Stimulated activated naive CD8-positive, alpha-beta T cell treated with anti-CD3 and anti-CD28 coated beads, Interleukin-15, amount 100 ng/mL, for 72 hours (primary cell): ENCODE results near the gene PKD2L1.
A peak's percentile ranks its signal among the peaks of the same experiment; 100 is the strongest.
"Not testable (repeated sequence)": the region's sequence is repeated elsewhere in the genome, so short reads cannot be mapped to it uniquely, and the experiment has no call there.

Source experiments
- ATAC-seq: fragments of 150-1000 bp; cut with Tn5 transposase; 2 replicates; pipeline ENCODE4 v1.10.0; 2021; ENCODE audit warnings: mild to moderate bottlenecking, moderate library complexity
- DNase-seq, 2 donors: peaks; one replicate each; pipeline ENCODE4 v3.0.0; 2021 to 2022
- H3K27ac Mint-ChIP-seq, 2 donors: one replicate each; pipeline ENCODE4 v1.8.0; 2022; ENCODE audit warnings: mild to moderate bottlenecking in 2 of 2, mixed read lengths in 2 of 2, moderate library complexity in 2 of 2
- H3K27me3 Mint-ChIP-seq: one replicate; pipeline ENCODE4 v1.8.0; 2022; ENCODE audit warnings: mixed read lengths
- H3K4me1 Mint-ChIP-seq: one replicate; pipeline ENCODE4 v1.8.0; 2022; ENCODE audit warnings: mild to moderate bottlenecking, mixed read lengths
- H3K4me3 Mint-ChIP-seq, 2 donors: one replicate each; pipeline ENCODE4 v1.8.0; 2022; ENCODE audit warnings: mild to moderate bottlenecking in 2 of 2, mixed read lengths in 2 of 2, moderate library complexity in 1 of 2
- H3K9me3 Mint-ChIP-seq, 2 donors: one replicate each; pipeline ENCODE4 v1.8.0; 2022; ENCODE audit warnings: mixed read lengths in 2 of 2

Gene PKD2L1

DNA sequence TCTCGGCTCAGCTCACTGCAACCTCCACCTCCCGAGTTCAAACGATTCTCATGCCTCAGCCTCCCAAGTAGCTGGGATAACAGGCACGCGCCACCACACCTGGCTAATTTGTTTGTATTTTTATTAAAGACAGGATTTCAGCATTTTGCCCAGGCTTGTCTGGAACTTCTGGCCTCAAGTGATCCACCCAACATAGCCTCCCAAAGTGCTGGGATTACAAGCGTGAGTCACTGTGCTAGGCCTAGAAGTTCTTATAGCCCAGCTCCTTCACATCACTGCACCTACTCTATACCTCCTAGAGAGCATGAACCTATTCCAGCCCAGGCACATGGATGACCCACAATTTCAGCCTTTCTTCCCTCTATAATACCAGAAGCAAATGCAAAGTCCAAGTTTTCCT lies 42.3 kb downstream of the PKD2L1 start:
- H3K27me3 Mint-ChIP-seq: no peaks in the 10 kb centered on the region
- H3K4me3 Mint-ChIP-seq: peak overlapping the region; percentile 21 to 35
- H3K9me3 Mint-ChIP-seq: no peaks in the 10 kb centered on the region
- H3K27ac Mint-ChIP-seq: peak overlapping the region in 1 of 2 donors; percentile 51
- DNase-seq (no peak), ATAC-seq (no peak)
- peaks cover 25% of the 10 kb centered on the region for H3K4me1 Mint-ChIP-seq

DNA sequence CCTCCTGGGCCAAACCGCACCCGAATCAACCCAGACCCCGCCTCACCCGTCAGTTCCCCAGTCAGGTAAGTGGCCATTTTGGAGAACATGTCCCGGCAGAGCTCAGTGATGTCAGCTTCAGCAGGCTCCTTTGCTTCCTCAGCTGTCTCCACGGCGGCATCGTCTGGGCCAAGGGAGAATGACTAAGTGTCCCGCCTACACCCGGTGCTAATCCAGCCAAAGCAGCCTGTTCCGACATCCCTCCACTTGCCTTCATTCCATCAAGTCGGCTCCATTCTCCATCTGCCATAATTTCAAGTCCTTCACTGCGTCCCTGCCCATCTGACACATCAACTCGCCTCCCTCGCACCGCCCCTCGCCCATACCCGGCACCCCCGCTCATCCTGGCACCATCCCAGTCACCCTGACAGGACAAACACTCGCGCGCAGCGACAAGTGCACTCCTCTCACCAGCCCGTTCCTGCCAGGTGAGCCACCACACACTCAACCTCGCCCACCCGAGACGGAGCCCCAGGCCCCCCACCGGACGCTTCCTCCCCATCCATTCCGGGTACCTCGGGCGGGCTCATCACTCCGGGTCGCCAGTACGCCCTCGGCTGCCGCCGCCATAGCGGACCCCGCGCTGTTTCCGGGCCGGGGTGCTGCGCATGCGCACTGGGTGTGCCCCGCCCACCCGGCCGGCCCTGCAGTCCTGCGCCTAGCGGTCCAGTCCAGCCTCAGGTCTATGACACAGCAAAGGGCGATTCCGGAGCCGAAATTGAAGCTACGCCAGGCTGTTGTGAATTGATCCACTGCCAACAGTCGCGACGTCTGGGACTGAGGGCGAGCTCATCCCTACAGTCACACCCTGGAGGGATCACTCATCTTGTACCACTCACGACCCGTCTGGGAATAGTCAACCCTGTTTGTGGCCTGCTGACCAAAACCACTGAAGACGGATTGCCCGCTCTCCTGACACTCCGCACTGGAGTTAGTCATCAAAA lies 43.7 kb downstream of the PKD2L1 start, which contains the start of gene BLOC1S2:
Gene BLOC1S2, minus strand, starts transcription at position 630 of the 983 bp plus-strand sequence. Its CDS starts 21 bp downstream, at position 609.
- H3K4me1 Mint-ChIP-seq: peaks cover 25% of the 10 kb centered on the region
- peak; percentile 91 to 94 for DNase-seq
- peak within 1 kb of the TSS; percentile 94 to 96 for H3K4me3 Mint-ChIP-seq
- ATAC-seq: peak; percentile 93
- no peaks in the 10 kb centered on the region for H3K27me3 Mint-ChIP-seq
- peak within 1 kb of the TSS; percentile 97 to 99 for H3K27ac Mint-ChIP-seq
- no peaks in the 10 kb centered on the region for H3K9me3 Mint-ChIP-seq

DNA sequence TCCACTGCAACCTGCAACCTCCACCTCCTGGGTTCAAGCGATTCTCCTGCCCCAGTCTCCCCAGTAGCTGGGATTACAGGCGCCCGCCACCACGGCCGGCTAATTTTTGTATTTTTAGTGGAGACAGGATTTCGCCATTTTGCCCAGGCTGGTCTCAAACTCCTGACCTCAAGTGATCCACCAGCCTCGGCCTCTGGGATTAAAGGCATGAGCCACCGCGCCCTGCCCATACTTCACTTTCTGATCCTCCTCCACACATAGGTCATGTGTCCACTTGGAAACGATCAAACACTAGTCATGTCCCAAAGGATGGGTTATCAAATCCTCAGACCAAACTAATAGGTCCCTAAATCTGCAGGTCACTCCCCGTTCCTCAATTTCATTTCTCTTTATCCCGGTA lies 44.7 kb downstream of the PKD2L1 start:
- Mint-ChIP-seq H3K27ac (peak overlapping the region; percentile 97 to 99), H3K4me3 (peak overlapping the region; percentile 94 to 96), H3K4me1 (peaks cover 25% of the 10 kb centered on the region)
- H3K27me3 Mint-ChIP-seq, H3K9me3 Mint-ChIP-seq, ATAC-seq, DNase-seq: not testable (repeated sequence)

DNA sequence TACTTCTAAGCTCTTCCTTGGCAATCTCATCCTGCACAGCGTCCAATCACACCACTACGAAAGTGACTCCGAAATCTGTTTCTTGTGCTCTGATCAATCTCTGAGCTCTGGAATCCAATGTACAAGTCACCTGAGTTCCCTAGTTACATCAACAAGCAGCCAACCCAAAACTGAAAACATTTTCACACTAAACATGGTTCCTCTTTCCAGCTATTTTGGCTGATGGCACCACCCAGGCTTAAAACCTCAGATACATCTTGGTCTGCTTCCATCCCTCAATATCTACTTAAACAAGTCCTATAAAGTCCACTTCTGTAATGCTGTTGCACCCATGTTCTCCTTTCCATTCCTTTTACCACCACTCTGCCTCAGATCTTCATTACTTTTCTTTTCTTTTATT lies 47.1 kb downstream of the PKD2L1 start:
- Mint-ChIP-seq H3K4me3 (no peak overlapping the region), H3K4me1 (peaks cover 25% of the 10 kb centered on the region), H3K27me3 (no peaks in the 10 kb centered on the region), H3K27ac (no peak overlapping the region), H3K9me3 (no peaks in the 10 kb centered on the region)
- DNase-seq (no peak), ATAC-seq (no peak)

DNA sequence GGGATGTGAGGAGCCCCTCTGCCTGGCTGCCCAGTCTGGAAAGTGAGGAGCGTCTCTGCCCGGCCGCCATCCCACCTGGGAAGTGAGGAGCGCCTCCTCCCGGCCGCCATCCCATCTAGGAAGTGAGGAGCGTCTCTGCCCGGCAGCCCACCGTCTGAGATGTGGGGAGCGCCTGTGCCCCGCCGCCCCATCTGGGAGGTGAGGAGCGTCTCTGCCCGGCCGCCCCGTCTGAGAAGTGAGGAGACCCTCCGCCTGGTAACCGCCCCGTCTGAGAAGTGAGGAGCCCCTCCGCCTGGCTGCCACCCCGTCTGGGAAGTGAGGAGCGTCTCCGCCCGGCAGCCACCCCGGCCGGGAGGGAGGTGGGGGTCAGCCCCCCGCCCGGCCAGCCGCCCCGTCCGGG lies 53.1 kb downstream of the PKD2L1 start:
- H3K4me3 Mint-ChIP-seq, ATAC-seq, H3K9me3 Mint-ChIP-seq, H3K27me3 Mint-ChIP-seq, H3K4me1 Mint-ChIP-seq, H3K27ac Mint-ChIP-seq, DNase-seq: not testable (repeated sequence)

DNA sequence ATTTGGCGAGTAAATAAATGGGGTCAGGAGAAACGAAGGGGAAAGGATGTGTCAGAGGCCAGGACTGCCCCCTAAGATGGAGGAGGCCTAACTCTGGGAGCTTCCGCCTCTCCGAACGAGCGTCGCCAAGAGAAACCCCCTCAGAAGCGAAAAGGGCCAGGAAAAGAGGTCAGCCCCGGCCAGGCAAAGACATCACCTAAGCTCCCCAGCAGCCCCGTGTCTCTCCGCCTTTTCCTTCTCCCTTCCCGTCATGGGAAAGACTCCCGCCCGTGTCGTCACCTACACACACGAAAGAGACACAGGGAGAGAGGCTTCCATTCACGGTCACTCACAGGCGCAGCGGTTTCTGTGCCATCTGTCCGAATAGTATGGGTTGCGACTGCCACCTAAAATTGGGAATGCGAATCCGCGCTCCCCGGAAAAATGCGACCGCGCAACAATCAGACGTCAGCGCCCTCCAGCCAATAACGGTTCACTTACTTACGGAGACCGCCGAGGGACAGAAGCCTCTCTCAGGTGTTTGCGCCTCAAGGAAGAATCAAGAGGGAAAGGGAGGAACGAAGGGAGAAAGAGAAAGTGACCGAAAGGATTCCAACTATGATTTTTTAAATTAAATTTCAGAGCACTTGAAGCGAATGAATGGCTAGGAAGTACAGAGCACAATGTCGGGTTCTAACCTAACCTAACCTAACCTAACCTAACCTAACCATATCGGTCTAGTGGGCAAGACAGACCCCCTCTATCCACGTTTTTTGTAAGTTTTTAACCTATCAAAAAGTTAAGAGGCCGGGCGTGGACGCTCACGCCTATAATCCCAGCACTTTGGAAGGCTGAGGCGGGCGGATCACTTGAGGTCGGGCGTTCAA lies 62.6 kb downstream of the PKD2L1 start, which contains the start of gene CWF19L1:
Gene CWF19L1, minus strand, starts transcription at position 400 of the 866 bp plus-strand sequence. Its CDS starts 45 bp downstream, at position 355.
- H3K27ac Mint-ChIP-seq: peak within 1 kb of the TSS; percentile 99 to 100
- no peaks in the 10 kb centered on the region for H3K9me3 Mint-ChIP-seq
- H3K27me3 Mint-ChIP-seq: no peaks in the 10 kb centered on the region
- DNase-seq (peak; percentile 45 to 64), ATAC-seq (peak; percentile 92)
- H3K4me3 Mint-ChIP-seq: peak within 1 kb of the TSS; percentile 100
- H3K4me1 Mint-ChIP-seq: peaks cover 25% of the 10 kb centered on the region

DNA sequence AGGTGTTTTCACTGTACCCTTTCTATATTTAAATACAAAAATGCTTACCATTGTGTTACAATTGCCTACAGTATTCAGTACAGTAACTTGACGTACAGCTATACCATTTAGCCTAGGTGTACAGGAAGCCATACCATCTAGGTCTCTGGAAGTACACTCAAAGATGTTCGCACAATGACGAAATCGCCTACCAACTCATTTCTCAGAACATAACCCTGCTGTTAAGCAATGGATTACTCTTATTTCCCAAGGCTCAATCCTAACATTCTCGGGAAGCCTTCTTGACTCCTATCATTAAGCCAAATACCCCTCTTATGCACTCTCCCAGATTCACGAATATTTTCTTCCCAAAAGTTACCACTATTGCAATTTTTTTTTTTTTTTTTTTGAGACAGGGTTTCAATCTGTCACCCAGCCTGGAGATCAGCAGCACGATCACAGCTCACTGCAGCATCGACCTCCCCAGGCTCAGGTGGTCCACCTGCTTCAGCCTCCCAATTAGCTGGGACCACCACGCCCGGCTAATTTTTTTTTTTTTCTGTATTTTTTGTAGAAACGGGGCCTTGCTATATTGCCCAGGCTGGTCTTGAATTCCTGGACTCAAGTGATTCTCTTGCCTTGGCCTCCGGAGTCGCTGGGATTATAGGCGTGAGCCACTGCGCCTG lies 64.1 kb downstream of the PKD2L1 start:
- Mint-ChIP-seq H3K27me3 (no peaks in the 10 kb centered on the region), H3K9me3 (no peaks in the 10 kb centered on the region), H3K4me1 (peaks cover 30% of the 10 kb centered on the region), H3K4me3 (peak overlapping the region; percentile 100), H3K27ac (peak overlapping the region; percentile 49 to 82)
- DNase-seq (no peak), ATAC-seq (no peak)

DNA sequence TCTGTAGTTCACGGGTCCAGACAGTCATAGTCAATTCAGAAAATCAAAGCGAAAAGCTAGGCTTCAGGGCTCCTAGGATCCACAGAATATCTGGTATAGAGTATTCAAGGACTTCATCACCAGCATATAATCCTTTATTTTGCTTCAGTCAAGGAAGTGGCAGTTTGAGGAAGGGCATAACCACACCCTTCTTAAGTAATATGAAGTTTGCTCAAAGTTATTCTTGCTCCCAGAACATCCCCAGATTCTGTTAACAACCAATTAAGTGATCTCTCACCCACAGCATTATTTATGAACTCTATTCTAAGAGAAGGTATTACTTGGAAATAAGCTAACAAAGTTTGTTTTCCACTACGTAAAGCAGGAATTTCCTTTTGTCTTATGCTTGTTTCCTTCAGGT lies 75.8 kb downstream of the PKD2L1 start:
- DNase-seq: no peak

DNA sequence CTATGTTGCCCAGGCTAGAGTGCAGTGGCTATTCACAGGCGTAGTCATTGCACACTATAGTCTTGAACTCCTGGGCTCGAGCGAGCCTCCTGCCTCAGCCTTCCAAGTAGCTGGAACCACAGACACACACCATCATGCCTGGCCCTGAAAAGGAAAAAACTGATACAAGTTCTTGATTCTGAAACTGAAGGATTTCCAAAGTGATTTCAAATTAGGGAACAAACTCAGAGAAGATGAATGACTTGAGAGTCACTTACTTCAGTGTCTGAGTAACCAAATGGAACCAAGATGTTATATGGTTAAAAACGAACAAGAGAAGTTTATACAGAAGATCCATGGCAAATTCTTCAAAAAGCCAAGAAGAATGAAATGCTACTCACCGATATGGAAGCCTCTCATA lies 77.0 kb downstream of the PKD2L1 start:
- H3K9me3 Mint-ChIP-seq: no peaks in the 10 kb centered on the region
- H3K27me3 Mint-ChIP-seq: no peaks in the 10 kb centered on the region
- DNase-seq (no peak), ATAC-seq (no peak)
- no peak overlapping the region for H3K27ac Mint-ChIP-seq
- H3K4me3 Mint-ChIP-seq: no peak overlapping the region
- no peaks in the 10 kb centered on the region for H3K4me1 Mint-ChIP-seq

More for the DNA sequence above, 75.8 kb downstream of the PKD2L1 start:
- Mint-ChIP-seq H3K4me1 (no peaks in the 10 kb centered on the region), H3K9me3 (no peaks in the 10 kb centered on the region), H3K27me3 (no peaks in the 10 kb centered on the region), H3K4me3 (no peak overlapping the region), H3K27ac (peak overlapping the region in 1 of 2 donors; percentile 65)
- ATAC-seq: no peak

DNA sequence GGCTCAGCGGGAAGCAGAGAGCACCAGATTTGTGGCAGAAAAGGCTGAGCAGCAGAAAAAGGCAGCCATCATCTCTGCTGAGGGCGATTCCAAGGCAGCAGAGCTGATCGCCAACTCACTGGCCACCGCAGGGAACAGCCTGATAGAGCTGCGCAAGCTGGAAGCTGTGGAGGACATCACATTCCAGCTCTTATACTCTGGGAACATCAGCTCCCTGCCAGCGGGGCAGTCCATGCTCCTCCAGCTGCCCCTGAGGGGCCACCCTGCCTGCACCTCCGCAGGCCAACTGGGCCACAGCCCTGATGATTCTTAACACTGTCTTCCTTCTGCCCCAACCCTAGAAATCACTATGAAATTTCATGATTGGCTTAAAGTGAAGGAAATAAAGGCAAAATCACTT lies 81.2 kb downstream of the PKD2L1 start:
- no peaks in the 10 kb centered on the region for H3K4me1 Mint-ChIP-seq
- H3K4me3 Mint-ChIP-seq: no peak overlapping the region
- H3K27ac Mint-ChIP-seq: no peak overlapping the region
- ATAC-seq (no peak), DNase-seq (no peak)
- no peaks in the 10 kb centered on the region for H3K9me3 Mint-ChIP-seq
- H3K27me3 Mint-ChIP-seq: no peaks in the 10 kb centered on the region

DNA sequence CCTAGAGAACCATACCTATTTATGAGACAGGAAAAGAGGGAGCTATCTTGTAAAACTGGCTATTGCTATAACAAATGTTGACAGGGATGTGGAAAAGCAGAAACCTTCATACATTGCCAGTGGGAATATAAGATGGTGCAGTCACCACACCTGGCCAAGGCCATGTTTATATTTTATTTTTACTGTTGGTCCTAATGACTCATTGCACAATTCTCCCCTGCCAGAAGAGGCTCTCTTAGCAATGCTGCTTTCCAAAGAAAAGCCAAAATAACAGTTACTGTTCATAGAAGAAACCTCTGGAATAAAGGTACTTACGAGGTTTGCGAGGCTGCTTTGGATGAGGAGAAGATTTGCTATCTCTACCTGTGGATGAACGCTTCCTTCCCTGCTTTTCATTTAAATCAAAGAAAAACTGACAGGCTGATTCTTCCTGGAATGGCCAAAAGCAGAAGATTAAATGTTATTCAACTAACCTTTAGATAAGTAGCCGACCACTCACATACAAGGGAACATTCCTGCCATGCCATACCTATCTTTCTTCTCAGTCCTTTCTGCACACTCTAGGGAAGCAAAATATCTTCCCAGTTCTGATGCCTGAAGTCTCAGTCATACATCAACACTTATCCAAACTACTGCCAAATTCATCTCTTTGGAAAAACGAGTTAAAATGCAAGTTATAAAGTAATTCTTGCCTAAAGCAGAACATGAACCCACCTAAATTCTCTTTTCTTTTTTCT lies 84.4 kb downstream of the PKD2L1 start:
- Mint-ChIP-seq H3K27me3 (no peaks in the 10 kb centered on the region), H3K4me3 (no peak overlapping the region), H3K4me1 (no peaks in the 10 kb centered on the region), H3K27ac (no peak overlapping the region), H3K9me3 (no peaks in the 10 kb centered on the region)
- ATAC-seq (no peak), DNase-seq (no peak)

DNA sequence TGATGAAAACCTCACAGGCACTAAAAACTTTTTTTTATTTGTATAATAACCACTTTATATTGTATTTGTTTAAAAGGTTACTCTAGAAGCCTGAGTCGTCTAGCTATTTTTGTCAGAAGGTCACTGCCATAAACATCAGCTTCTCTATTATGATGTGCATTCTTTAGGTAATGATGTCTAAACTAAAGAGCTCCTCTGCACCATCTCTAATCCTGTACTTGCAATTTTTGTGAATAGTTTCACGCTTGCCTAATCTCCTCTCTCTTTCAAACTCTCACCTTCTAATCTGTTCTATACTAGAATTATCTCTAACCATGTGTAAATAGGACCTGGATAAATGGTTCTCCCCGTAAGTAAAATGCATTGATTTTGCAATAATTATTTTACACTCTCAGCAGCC lies 90.2 kb downstream of the PKD2L1 start:
- Mint-ChIP-seq H3K27me3 (no peaks in the 10 kb centered on the region), H3K27ac (no peak overlapping the region), H3K4me1 (no peaks in the 10 kb centered on the region), H3K9me3 (no peaks in the 10 kb centered on the region), H3K4me3 (no peak overlapping the region)
- ATAC-seq (no peak), DNase-seq (no peak)

DNA sequence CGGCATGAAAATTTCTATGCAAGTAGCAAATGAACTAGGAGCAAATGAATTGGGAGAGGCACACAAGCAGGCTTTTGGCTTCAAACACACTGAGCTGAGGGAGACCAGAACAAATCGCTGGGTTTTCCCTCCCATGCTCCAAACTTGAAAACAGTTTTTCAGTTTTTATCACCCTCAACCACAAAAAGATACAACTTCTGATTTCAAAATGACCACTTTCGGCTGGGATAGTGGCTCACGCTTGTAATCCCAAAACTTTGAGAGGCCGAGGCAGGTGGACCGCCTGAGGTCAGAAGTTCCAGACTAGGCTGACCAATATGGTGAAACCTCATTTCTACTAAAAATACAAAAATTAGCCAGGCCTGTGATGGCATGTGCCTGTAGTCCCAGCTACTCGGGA lies 91.6 kb downstream of the PKD2L1 start:
- H3K4me3 Mint-ChIP-seq: no peak overlapping the region
- ATAC-seq (no peak), DNase-seq (no peak)
- H3K27me3 Mint-ChIP-seq: no peaks in the 10 kb centered on the region
- no peaks in the 10 kb centered on the region for H3K4me1 Mint-ChIP-seq
- H3K9me3 Mint-ChIP-seq: no peaks in the 10 kb centered on the region
- no peak overlapping the region for H3K27ac Mint-ChIP-seq
